HCT116 (cell line): ENCODE results near the gene CNPY4.

ENCODE experiments used
- CTCF ChIP-seq, 3 experiments: fragments of 200-600 bp in 1 of 3; sonication (generic) in 1 of 3; IDR thresholded peaks in 2 of 3; conservative IDR thresholded peaks in 1 of 3; 2 replicates each; pipeline ENCODE4 v1.5.1; 2012 to 2017; ENCODE audit warnings: low read depth in 2 of 3, low read length in 2 of 3, antibody characterized with exemption in 1 of 3, borderline replicate concordance in 1 of 3, control low read depth in 1 of 3, mild to moderate bottlenecking in 1 of 3, mixed read lengths in 1 of 3, mixed run types in 1 of 3, moderate library complexity in 1 of 3; ENCODE audit not compliant: insufficient read depth in 1 of 3
- EZH2phosphoT487 ChIP-seq: fragments of 200-600 bp; IDR thresholded peaks from 2 replicates; pipeline ENCODE4 v1.6.1; 2018; ENCODE audit warnings: antibody characterized with exemption, borderline replicate concordance

- no peak for TF ChIP-seq CTCF (IDR thresholded peaks at IDR 0.05 in 2 of 3, conservative IDR thresholded peaks at IDR 0.05 in 1 of 3; ENCODE audit: borderline replicate concordance in 1 of 3, insufficient read depth in 1 of 3, low read depth in 2 of 3, low read length in 2 of 3)
- TF ChIP-seq EZH2phosphoT487: no peak
Observed at GRCh38 chr7:100166970-100167911, 47.8 kb downstream of the CNPY4 start.
